Chondrocyte (in vitro differentiated cells): ENCODE results near the gene VSTM4. TPM values are rescaled to one million over a fixed set of nuclear protein-coding genes. Genes with fewer than 3 reads are reported as not detected.

Experiments
- DNase-seq: peaks from one replicate; pipeline ENCODE4 v3.0.0; 2021; ENCODE audit warnings: mixed read lengths, low spot score
- H3K27ac Mint-ChIP-seq: one replicate; pipeline ENCODE4 v1.8.0; 2021; ENCODE audit warnings: mild to moderate bottlenecking, moderate library complexity, mixed read lengths; ENCODE audit not compliant: unreplicated experiment
- H3K27me3 Mint-ChIP-seq: 2 replicates; pipeline ENCODE4 v1.8.0; 2021; ENCODE audit warnings: low read depth, mixed read lengths
- H3K36me3 Mint-ChIP-seq: 2 replicates; pipeline ENCODE4 v1.8.0; 2021; ENCODE audit warnings: low read depth, mixed read lengths
- H3K4me1 Mint-ChIP-seq: 2 replicates; pipeline ENCODE4 v1.8.0; 2021; ENCODE audit warnings: low read depth, mild to moderate bottlenecking, mixed read lengths
- H3K4me3 Mint-ChIP-seq: one replicate; pipeline ENCODE4 v1.8.0; 2021; ENCODE audit warnings: mild to moderate bottlenecking, moderate library complexity, mixed read lengths; ENCODE audit not compliant: unreplicated experiment
- H3K9me3 Mint-ChIP-seq: 2 replicates; pipeline ENCODE4 v1.8.0; 2021; ENCODE audit warnings: low read depth, mixed read lengths
- CTCF ChIP-seq: fragments of 200-600 bp; sonication (generic); IDR thresholded peaks from 2 replicates; pipeline ENCODE4 v1.5.0; 2021; ENCODE audit warnings: antibody characterized with exemption, mild to moderate bottlenecking, moderate library complexity
- total RNA-seq: library from RNA; stranded (reverse); gene quantifications from 3 replicates; pipeline ENCODE4 v1.2.1, GENCODE V29; 2021

The VSTM4 gene
- total RNA-seq, 1 donor from 2014 or later: 7.2 TPM

GRCh38 chr10:49152037-49152436 lies 36.7 kb upstream of the VSTM4 start:
- DNase-seq: no peak
- peaks cover 10% of the 10 kb centered on the region for H3K27me3 Mint-ChIP-seq
- TF ChIP-seq CTCF: no peak
- peaks cover 10% of the 10 kb centered on the region for H3K9me3 Mint-ChIP-seq
- H3K4me3 Mint-ChIP-seq: no peak overlapping the region
- no peak overlapping the region for H3K27ac Mint-ChIP-seq
- no peaks in the 10 kb centered on the region for H3K4me1 Mint-ChIP-seq
- H3K36me3 Mint-ChIP-seq: peaks cover 3% of the 10 kb centered on the region

GRCh38 chr10:49151481-49151880 lies 36.2 kb upstream of the VSTM4 start:
- H3K27me3 Mint-ChIP-seq: peaks cover 10% of the 10 kb centered on the region
- H3K27ac Mint-ChIP-seq: no peak overlapping the region
- H3K4me1 Mint-ChIP-seq: no peaks in the 10 kb centered on the region
- TF ChIP-seq CTCF: no peak
- peaks cover 3% of the 10 kb centered on the region for H3K36me3 Mint-ChIP-seq
- H3K4me3 Mint-ChIP-seq: no peak overlapping the region
- no peak for DNase-seq
- H3K9me3 Mint-ChIP-seq: peaks cover 10% of the 10 kb centered on the region

GRCh38 chr10:49151025-49151445 lies 35.7 kb upstream of the VSTM4 start:
- Mint-ChIP-seq H3K4me1 (no peaks in the 10 kb centered on the region), H3K27me3 (peaks cover 10% of the 10 kb centered on the region), H3K27ac (no peak overlapping the region), H3K4me3 (no peak overlapping the region), H3K36me3 (peaks cover 3% of the 10 kb centered on the region), H3K9me3 (peaks cover 10% of the 10 kb centered on the region)
- TF ChIP-seq CTCF: no peak
- no peak for DNase-seq

- Mint-ChIP-seq H3K4me3 (no peak overlapping the region), H3K4me1 (no peaks in the 10 kb centered on the region), H3K36me3 (peaks cover 3% of the 10 kb centered on the region), H3K27me3 (peaks cover 11% of the 10 kb centered on the region), H3K27ac (no peak overlapping the region), H3K9me3 (peaks cover 10% of the 10 kb centered on the region)
- no peak for TF ChIP-seq CTCF
- DNase-seq: no peak
Measured at GRCh38 chr10:49150426-49150825, 35.1 kb upstream of the VSTM4 start.

GRCh38 chr10:49149881-49150280 lies 34.6 kb upstream of the VSTM4 start:
- H3K27me3 Mint-ChIP-seq: peaks cover 11% of the 10 kb centered on the region
- no peak overlapping the region for H3K4me3 Mint-ChIP-seq
- H3K9me3 Mint-ChIP-seq: peaks cover 10% of the 10 kb centered on the region
- no peak for DNase-seq
- H3K36me3 Mint-ChIP-seq: peaks cover 3% of the 10 kb centered on the region
- no peak overlapping the region for H3K27ac Mint-ChIP-seq
- no peak for TF ChIP-seq CTCF
- H3K4me1 Mint-ChIP-seq: no peaks in the 10 kb centered on the region
